Epithelial cell of esophagus (primary cell): ENCODE data around the gene ARHGAP22.
A peak's percentile ranks its signal among the peaks of the same experiment; 100 is the strongest.

Source experiments
- DNase-seq: peaks from one replicate; pipeline ENCODE4 v3.0.0; 2010; ENCODE audit warnings: low read depth
- H3K4me3 ChIP-seq: 2 replicates; pipeline ENCODE4 v1.5.1; 2011; ENCODE audit warnings: mild to moderate bottlenecking, low read length, control low read depth
- TF ChIP-seq, protein P1 (sequence below): IDR thresholded peaks from 2 replicates; pipeline ENCODE4 v1.5.1; 2011; ENCODE audit warnings: low read depth, mild to moderate bottlenecking, low read length, control low read depth, inconsistent platforms; ENCODE audit not compliant: insufficient read depth; ENCODE audit errors: missing control alignments

ARHGAP22 gene

DNA sequence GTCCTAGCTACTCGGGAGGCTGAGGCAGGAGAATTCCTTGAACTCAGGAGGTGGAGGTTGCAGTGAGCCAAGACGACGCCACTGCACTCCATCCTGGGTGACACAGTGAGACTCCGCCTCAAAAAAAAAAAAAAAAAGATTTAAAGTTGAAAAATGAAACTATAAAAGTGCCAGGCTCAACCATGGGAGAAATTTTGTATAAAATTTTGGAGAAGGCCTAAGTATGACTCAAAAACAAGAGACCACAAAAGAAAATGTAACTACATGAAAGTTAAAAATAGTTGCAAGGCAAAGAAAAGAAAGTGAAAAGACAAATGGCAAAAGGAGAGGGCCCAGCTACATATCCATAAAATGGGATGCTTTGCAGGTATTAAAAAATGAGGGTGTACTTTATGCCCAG lies 104.1 kb downstream of the ARHGAP22 start:
- no peak for DNase-seq
- TF ChIP-seq, protein P1, sequence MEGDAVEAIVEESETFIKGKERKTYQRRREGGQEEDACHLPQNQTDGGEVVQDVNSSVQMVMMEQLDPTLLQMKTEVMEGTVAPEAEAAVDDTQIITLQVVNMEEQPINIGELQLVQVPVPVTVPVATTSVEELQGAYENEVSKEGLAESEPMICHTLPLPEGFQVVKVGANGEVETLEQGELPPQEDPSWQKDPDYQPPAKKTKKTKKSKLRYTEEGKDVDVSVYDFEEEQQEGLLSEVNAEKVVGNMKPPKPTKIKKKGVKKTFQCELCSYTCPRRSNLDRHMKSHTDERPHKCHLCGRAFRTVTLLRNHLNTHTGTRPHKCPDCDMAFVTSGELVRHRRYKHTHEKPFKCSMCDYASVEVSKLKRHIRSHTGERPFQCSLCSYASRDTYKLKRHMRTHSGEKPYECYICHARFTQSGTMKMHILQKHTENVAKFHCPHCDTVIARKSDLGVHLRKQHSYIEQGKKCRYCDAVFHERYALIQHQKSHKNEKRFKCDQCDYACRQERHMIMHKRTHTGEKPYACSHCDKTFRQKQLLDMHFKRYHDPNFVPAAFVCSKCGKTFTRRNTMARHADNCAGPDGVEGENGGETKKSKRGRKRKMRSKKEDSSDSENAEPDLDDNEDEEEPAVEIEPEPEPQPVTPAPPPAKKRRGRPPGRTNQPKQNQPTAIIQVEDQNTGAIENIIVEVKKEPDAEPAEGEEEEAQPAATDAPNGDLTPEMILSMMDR: no peak
- no peak overlapping the region for H3K4me3 ChIP-seq

DNA sequence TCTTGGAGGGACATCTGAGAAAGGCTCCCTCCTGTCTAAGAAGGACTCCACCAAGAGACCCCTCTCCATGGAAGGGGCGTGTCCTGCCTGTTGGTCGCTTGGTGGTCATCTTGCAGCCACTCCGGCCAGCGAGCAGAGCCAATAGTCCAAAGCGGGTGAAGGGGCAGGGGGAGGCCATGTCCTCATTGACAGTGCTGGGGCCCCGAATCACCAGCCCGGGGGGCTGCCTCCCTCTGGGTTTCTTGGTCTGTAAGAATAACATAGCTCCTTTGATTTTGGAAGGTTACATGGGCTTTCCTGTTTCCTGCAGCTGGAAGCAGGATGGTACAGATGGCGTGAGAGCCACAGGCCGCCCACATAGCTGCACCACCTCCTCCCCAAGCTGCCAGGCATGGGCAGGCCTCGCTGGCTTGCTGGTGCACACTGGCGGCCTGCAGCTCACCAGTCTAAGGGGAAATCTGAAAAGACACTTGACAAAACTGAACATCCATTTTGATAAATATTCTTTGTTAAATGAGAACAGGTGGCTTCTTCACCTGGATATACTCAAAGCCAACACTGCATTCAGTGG lies 105.8 kb downstream of the ARHGAP22 start:
- no peak for DNase-seq
- TF ChIP-seq, protein P1: no peak

DNA sequence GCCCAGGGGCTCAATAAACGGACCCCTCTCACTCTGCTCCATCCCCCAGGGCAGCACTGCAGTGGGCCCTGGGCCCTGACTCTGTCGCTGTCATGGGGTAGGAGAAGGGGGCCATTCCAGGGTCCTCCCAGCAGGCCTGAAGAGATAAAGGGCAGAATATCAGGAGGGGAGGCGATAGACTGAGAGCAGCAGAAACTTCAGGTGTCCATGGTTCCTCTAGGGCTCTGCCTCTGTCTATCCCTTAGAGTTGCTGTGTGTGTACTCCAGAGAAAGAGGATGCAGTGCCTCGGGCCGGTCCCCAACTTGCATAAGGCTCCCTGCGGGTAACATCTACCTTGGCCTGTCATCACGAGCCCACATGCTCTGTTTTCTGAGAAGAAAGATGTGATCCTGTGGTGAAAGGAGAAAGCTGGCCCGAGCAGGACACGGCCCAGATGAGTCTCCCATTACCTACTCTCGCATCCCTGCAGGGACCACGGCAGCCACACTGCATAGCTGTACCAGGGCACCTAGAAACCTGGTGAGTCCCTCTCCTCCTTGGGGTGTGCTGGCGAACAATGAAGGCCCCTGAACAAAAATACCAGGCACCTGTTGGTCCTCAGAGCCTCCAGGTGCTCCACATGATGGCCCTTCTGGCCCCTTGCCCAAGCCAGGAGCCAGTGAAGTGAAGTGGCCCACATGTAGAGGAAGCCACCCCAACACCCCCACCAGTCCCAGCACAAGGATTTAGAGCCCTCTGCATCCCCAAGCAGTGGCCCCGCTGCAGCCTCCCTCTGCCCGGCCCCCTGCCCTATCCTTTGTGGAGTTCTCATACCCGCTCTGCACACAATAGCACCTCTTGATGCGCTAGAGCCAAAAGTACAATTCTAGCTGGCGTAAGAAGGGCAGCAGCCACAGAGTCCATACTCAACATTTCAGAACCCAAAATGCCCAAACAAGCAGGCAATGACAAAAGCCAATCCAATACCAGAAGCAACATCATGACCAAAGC lies 106.8 kb downstream of the ARHGAP22 start:
- H3K4me3 ChIP-seq: no peak overlapping the region
- TF ChIP-seq, protein P1: no peak
- no peak for DNase-seq

More for the DNA sequence above, 105.8 kb downstream of the ARHGAP22 start:
- no peak overlapping the region for H3K4me3 ChIP-seq

DNA sequence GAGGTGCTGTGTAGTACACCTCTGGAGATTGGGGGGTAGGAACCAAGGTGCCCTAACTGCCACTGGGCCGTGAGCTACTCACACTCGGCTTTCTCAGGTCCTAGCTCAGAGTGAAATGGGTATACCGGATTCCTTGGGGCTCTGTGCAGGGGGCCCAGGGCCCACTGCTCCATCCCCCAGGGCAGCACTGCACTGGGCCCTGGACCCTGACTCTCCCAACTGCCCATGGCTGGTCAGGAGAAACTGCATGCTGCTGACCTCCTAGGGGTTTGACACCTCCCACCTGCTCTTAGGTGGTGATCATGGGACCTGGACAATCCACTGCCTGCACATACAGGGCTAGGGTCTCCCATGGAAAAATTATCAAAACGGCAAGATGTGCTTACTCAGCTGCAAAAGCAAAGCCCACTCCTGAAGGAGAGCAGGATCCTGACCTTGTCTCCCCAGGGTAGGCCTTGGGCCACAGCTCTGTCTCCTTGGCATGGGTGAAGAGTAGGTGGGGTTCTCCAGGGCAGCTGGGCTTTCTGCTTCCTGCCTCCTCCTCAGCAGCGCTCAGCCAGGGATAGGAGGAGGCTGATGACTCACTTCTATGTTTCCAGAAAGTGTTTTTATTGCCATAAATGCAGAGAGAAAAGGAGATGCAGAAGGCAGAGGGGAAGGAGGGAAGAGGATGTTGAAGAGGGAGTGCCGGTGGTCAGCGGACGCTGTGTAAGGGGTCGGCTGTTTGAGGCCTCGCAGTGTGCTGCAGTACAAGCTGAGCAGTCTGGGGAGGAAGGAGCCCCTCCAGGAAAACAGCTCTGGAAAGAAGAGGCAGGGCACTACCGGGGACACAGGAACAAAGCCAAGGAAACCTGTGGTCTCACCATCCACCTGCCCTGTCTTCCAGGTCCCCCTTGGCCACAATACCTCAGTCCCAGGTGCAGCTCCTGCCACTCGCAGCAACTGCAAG lies 107.8 kb downstream of the ARHGAP22 start:
- peak; percentile 54 for DNase-seq
- TF ChIP-seq, protein P1: no peak
- no peak overlapping the region for H3K4me3 ChIP-seq

DNA sequence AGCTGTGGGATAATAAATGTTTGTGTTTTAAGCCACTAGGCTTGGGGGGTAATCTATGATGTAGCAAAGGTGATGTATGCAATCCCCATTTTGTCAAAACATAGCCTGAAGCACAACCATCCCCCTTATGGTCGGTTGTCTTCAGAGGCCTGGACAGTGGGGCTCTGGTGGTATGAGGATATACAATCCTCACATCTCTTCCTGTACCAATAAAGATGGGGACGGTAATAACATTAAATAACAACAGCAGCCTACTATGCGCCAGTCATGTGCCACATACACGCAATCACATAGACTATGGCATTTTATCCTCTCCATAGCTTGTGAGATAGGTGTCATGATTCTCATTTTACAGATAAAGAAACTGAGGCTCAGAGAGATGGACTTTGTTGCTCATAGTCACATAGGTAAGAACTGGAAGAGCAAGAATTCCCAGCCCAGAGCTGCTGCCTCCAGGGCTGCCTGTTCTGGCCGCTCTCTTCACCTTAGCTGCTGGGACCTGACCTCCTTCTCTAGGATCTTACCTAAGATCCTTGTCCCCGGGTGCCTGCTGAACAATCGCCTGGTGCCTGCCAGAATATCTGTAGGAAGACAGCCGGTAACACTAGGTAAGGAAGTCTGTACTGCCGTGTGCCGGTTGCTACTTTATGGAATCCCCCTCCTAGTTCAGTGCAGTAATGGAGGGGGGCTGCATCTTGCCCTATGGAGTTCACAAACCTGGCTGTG lies 108.6 kb downstream of the ARHGAP22 start:
- TF ChIP-seq, protein P1: no peak
- no peak for DNase-seq
- H3K4me3 ChIP-seq: no peak overlapping the region

DNA sequence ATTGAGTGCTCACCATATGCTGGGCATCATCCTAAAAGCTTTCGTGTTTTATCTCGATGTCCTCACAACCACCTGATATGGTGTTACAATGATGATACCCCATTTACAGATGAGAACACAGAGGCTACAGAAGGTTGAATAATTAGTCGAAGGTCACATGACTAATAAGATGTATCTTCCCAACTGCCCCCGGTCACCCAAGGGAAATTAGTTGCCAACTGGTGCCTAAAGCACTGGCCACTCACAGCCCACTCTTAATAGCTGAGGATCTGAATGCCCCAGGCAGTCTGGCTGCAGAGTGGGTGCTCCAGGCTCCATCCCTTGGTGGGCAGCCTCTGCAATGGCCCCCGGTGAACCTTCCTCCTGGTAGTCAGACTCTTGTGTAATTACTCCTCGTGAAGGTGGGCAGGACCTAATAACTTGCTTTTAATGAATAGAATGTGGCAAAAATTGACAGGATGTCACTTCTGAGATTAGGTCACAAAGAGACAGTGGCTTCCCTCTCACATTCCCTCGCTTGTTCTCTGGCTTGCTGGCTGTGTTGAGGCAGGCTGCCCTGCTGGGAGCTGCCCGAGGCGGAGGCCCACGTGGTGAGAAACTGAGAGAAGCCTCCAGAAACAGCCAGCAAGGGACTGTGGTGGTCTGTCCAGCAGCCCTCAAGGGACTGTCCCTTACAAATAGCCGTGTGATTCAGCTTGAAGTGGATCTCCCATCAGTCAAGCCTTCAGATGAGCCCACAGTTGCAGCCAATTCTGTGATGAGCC lies 109.4 kb downstream of the ARHGAP22 start:
- TF ChIP-seq, protein P1: no peak
- H3K4me3 ChIP-seq: no peak overlapping the region
- DNase-seq: no peak
